Adrenal gland (tissue), 5 donors: ENCODE data around the gene CANX.

ENCODE experiments used
- POLR2A ChIP-seq, 2 donors: fragments of 450-650 bp; IDR thresholded peaks; one replicate each; pipeline ENCODE4 v1.6.1; 2017; ENCODE audit warnings: antibody characterized with exemption in 2 of 2, mild to moderate bottlenecking in 2 of 2, moderate library complexity in 1 of 2
- TF ChIP-seq, protein P1 (sequence below), 6 experiments: fragments of 450-650 bp in 4 of 6; fragments of 200-600 bp in 2 of 6; sonication (generic) in 1 of 6; IDR thresholded peaks; 1 replicate in 5 of 6; 2 replicates in 1 of 6; pipeline versions ENCODE4 v1.5.1 to v1.8.0; 2016 to 2021; ENCODE audit warnings: antibody characterized with exemption in 6 of 6, mild to moderate bottlenecking in 2 of 6, moderate library complexity in 1 of 6
- donor health status: DM: no; HTN: no; CAD: no.

DNA sequence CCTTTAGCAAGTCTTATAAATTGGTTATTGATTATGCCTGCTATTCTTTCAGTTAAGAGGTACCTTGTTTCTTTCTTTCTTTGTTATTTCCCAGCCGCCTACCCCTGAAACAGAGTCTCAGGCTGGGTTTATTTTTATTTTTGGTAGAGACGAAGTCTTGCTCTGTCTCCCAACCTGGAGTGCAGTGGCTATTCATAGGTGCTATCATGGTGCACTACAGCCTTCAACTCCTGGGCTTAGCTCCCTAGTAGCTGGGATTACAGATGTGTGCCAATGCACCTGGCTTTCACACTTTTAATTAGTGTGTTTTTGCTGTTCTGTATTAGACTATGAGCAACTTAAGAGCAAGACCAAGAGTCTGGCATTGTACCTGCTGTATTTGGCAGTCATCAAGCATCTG lies 48.1 kb downstream of the CANX start:
- TF ChIP-seq, protein P1, sequence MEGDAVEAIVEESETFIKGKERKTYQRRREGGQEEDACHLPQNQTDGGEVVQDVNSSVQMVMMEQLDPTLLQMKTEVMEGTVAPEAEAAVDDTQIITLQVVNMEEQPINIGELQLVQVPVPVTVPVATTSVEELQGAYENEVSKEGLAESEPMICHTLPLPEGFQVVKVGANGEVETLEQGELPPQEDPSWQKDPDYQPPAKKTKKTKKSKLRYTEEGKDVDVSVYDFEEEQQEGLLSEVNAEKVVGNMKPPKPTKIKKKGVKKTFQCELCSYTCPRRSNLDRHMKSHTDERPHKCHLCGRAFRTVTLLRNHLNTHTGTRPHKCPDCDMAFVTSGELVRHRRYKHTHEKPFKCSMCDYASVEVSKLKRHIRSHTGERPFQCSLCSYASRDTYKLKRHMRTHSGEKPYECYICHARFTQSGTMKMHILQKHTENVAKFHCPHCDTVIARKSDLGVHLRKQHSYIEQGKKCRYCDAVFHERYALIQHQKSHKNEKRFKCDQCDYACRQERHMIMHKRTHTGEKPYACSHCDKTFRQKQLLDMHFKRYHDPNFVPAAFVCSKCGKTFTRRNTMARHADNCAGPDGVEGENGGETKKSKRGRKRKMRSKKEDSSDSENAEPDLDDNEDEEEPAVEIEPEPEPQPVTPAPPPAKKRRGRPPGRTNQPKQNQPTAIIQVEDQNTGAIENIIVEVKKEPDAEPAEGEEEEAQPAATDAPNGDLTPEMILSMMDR (IDR thresholded peaks at IDR 0.05) = no peak
- no peak for TF ChIP-seq POLR2A (IDR thresholded peaks at IDR 0.05)
